Mammary epithelial cell (primary cell): ENCODE measurements around the gene RGN.

Experiments
- EZH2 ChIP-seq: IDR thresholded peaks from 2 replicates; pipeline ENCODE4 v1.6.1; 2012; ENCODE audit warnings: low read length, inconsistent platforms, borderline replicate concordance
- TF ChIP-seq, protein P1 (sequence below), 2 donors: IDR thresholded peaks in 1 of 2; conservative IDR thresholded peaks in 1 of 2; 2 replicates each; pipeline ENCODE4 v1.5.1; 2011 to 2012; ENCODE audit warnings: inconsistent platforms in 2 of 2, low read length in 2 of 2, mild to moderate bottlenecking in 2 of 2, control low read depth in 1 of 2, low read depth in 1 of 2; ENCODE audit not compliant: insufficient read depth in 1 of 2; ENCODE audit errors: extremely low read depth in 1 of 2

GRCh38 chrX:47093860-47094259 is 15.6 kb downstream of the RGN start:
- TF ChIP-seq, protein P1, sequence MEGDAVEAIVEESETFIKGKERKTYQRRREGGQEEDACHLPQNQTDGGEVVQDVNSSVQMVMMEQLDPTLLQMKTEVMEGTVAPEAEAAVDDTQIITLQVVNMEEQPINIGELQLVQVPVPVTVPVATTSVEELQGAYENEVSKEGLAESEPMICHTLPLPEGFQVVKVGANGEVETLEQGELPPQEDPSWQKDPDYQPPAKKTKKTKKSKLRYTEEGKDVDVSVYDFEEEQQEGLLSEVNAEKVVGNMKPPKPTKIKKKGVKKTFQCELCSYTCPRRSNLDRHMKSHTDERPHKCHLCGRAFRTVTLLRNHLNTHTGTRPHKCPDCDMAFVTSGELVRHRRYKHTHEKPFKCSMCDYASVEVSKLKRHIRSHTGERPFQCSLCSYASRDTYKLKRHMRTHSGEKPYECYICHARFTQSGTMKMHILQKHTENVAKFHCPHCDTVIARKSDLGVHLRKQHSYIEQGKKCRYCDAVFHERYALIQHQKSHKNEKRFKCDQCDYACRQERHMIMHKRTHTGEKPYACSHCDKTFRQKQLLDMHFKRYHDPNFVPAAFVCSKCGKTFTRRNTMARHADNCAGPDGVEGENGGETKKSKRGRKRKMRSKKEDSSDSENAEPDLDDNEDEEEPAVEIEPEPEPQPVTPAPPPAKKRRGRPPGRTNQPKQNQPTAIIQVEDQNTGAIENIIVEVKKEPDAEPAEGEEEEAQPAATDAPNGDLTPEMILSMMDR (conservative IDR thresholded peaks at IDR 0.05 in 1 of 2, IDR thresholded peaks at IDR 0.05 in 1 of 2; ENCODE audit: extremely low read depth in 1 of 2, insufficient read depth in 1 of 2, low read depth in 1 of 2, low read length in 2 of 2) = no peak
- TF ChIP-seq EZH2 = no peak
